ENCODE results near the gene S100PBP.

Gene S100PBP

DNA sequence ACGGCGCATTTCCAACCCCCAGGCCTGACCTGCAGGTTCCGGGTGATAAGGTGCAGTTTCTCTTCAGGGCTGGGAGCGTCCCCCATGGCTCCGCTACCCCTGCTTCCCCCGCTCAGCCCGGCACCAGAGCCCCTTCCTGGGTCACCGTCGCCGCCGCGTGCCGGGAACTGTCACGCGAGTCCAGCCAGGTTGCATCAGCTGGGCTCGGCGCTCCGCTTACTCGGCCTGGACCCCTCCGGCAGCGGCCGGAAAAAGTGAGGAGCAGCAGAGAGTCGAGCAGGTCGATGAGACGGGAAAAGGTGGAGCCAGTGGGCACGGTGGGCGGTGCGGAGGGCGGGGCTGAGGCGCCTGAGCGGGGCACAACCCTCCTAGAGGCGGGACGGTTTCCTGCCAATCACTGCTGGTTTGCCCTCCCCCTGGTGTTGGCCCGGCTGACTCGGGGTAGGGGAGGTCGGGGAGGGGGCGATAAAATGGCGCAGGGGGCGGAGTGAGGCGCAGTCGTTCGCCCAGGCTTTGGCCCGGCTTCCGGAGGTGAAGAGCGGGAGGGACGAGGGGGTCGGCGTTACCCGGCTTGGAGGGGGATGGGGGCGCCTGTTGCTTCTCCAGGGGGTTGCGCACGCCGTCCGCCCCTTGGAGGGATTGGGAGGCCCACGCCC, at the start of gene S100PBP, which contains the start of gene YARS1:
TSS of gene S100PBP (plus strand) at position 495 of the 656 bp plus-strand sequence. CDS start 8,447 bp downstream, outside the sequence.
TSS of gene YARS1 (minus strand) at position 200 of the 656 bp plus-strand sequence. CDS start at position 86, 114 bp downstream.
- DNase-seq: peak; percentile 100
- in situ Hi-C loops (cut with MboI; ENCODE audit: low pct_unique_long_range_greater_than_20kb, low sequenced_read_pairs): no loop called here

DNA sequence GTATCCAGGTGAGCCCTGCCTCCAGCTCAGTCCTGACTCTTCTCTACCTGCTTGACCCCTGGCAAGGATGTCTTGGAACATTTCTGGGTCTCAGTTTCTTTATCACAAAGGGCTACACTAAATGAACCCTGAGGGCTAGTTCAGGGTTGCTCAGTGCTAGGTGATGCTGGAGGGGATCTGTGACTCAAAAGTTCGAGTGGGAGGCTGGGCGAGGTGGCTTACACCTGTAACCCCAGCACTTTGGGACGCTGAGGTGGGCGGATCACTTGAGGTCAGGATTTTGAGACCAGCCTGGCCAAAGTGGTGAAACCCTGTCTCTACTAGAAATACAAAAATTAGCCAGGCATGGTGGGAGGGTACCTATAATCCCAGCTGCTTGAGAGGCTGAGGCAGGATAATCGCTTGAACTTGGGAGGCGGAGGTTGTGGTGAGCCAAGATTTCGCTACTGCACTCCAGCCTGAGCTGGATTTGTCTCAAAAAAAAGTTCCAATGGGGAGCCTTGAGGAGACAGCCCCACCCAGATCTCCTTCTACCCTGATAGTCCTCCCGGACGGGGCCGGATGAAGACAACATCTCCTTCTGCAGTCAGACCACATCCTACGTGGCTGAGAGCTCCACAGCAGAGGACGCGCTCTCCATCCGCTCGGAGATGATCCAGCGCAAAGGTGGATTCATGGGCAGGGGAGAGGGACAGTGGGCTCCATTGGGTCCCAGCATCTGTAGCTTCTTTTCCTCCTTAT, 49.2 kb upstream of the S100PBP start:
- no peak for DNase-seq
- in situ Hi-C loops (cut with MboI; ENCODE audit: low pct_unique_long_range_greater_than_20kb, low sequenced_read_pairs): no loop called here

DNA sequence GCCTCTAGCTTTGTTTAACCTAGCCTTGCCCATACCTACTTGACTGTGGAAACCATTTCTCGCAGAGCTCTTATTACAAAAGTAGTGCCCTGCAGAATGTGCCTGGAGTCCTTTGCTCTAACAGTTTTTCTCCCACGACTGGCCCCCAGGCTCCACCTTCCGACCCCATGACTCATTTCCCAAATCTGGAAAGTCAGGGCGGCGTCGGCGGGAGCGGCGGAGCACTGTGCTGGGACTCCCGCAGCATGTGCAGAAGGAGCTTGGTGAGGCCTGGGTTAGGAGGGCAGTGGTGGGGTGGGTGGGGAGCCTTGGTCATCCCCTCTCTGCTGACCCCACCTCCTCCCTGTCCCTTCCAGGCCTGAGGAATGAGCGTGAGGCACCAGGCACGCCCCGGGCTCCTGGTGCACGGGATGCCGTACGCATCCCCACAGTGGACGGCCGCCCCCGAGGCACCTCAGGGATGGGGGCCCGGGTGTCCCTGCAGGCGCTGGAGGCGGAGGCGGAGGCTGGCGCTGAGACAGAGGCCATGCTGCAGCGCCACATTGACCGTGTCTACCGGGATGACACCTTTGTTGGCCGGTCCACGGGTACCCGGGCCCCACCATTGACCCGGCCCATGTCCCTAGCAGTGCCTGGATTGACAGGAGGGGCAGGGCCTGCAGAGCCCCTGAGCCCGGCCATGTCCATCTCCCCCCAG, 47.8 kb upstream of the S100PBP start:
- in situ Hi-C loops (cut with MboI; ENCODE audit: low pct_unique_long_range_greater_than_20kb, low sequenced_read_pairs): no loop called here
- no peak for DNase-seq

DNA sequence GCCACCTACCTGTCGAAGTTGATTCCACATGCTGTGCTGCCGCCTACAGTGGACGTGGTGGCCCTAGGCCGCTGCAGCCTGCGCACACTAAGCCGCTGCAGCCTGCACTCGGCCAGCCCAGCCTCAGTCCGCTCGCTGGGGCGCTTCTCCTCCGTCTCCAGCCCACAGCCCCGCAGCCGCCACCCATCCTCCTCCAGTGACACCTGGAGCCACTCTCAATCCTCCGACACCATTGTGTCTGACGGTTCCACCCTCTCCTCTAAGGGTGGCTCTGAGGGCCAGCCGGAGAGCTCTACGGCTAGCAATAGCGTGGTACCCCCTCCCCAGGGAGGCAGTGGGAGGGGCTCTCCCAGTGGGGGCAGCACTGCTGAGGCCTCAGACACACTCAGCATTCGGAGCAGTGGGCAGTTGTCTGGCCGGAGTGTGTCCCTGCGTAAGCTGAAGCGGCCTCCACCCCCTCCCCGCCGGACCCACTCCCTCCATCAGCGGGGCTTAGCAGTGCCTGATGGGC, 47.2 kb upstream of the S100PBP start:
- in situ Hi-C loops (cut with MboI; ENCODE audit: low pct_unique_long_range_greater_than_20kb, low sequenced_read_pairs): no loop called here

DNA sequence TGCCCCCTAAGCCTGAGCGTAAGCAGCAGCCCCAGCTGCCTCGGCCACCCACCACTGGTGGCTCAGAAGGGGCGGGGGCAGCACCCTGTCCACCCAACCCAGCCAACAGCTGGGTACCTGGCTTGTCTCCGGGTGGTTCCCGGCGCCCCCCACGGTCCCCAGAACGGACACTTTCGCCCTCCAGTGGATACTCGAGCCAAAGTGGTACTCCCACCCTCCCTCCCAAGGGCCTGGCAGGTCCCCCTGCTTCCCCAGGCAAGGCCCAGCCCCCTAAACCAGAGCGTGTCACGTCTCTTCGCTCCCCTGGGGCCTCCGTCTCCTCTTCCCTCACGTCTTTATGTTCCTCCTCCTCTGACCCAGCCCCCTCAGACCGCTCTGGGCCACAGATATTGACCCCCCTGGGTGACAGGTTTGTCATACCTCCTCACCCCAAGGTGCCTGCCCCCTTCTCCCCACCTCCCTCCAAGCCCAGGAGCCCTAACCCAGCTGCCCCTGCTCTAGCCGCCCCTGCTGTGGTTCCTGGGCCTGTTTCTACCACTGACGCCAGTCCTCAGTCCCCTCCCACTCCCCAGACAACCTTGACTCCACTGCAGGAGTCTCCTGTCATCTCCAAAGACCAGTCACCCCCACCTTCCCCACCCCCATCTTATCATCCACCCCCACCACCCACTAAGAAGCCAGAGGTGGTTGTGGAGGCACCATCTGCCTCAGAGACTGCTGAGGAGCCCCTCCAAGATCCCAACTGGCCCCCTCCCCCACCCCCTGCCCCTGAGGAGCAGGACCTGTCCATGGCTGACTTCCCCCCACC, 46.5 kb upstream of the S100PBP start:
- in situ Hi-C loops (cut with MboI; ENCODE audit: low pct_unique_long_range_greater_than_20kb, low sequenced_read_pairs): no loop called here
- no peak for DNase-seq

More for the DNA sequence above, 47.2 kb upstream of the S100PBP start:
- DNase-seq: no peak

DNA sequence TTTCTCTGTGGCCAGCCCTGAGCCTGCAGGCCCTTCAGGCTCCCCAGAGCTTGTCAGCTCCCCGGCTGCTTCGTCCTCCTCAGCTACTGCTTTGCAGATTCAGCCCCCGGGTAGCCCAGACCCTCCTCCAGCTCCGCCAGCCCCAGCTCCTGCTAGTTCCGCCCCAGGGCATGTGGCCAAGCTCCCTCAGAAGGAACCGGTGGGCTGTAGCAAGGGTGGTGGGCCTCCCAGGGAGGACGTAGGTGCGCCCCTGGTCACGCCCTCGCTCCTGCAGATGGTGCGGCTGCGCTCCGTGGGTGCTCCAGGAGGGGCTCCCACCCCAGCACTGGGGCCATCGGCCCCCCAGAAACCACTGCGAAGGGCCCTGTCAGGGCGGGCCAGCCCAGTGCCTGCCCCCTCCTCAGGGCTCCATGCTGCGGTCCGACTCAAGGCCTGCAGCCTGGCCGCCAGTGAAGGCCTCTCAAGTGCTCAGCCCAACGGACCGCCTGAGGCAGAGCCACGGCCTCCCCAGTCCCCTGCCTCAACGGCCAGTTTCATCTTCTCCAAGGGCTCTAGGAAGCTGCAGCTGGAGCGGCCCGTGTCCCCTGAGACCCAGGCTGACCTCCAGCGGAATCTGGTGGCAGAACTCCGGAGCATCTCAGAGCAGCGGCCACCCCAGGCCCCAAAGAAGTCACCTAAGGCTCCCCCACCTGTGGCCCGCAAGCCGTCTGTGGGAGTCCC, 45.7 kb upstream of the S100PBP start:
- DNase-seq: no peak
- in situ Hi-C loops (cut with MboI; ENCODE audit: low pct_unique_long_range_greater_than_20kb, low sequenced_read_pairs): no loop called here

DNA sequence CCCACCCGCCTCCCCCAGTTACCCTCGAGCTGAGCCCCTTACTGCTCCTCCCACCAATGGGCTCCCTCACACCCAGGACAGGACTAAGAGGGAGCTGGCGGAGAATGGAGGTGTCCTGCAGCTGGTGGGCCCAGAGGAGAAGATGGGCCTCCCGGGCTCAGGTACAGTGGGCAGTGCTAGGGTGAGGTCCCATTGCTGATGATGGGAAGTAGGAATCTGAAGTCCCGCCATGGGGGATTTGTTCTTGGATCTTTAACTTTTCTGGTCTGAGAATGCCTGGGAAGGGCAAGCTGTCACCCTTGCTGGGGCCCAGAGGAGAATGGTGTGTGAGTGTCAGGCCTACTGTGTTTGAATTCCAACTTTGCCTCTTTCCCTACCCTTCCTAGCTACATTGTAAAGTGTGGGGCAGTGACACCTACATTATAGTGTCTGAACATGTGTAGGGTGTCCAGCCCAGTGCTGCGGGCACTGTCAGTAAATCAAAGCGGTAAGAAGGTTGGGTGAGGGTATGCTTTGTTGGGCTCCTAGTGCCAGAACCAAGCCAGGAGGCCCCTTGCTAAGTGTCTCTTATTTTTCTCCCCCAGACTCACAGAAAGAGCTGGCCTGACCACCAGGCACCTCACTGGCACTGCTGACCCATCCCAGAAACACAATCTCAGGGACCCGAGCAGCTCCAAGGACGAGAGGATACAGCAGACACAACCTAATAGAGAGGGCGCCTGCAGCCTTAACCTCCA, 45.0 kb upstream of the S100PBP start:
- in situ Hi-C loops (cut with MboI; ENCODE audit: low pct_unique_long_range_greater_than_20kb, low sequenced_read_pairs): no loop called here
- no peak for DNase-seq

DNA sequence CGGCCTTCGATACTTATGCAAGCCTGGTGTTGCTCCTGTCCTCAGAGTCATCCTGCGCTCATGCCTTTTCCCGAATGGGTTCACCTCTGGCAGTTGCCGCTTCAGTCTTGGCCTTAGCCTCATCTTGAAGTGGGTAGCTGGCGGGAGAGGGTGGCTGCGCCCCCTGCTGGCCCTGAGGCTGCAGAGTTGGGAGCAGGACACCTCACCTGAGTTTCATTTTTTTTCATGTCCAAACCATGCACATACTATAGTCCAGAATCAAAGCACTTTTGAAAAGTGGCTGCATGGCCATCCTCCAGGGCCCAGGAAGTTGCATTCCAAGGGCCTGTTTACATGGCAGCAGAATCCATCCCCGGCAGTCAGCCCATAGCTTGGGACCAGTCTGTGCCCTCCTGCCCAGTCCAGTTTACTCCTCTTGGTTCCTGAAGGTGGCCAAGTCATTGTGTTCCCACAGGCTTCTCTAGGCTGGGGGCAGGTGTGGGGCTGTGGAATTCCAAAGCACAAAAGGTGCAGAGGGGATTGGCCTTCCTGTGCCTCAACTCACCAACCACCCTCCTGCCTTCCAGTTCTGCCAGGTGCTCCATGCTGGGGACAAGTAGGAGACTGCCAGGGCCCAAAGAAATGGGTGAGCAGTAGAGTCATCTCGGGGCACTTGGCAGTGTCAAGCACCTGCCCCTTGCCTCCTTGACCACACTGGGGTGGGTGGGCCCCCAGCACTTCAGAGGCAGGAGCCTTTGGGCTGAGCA, 44.3 kb upstream of the S100PBP start:
- in situ Hi-C loops (cut with MboI; ENCODE audit: low pct_unique_long_range_greater_than_20kb, low sequenced_read_pairs): no loop called here
- DNase-seq: peak; percentile 84

DNA sequence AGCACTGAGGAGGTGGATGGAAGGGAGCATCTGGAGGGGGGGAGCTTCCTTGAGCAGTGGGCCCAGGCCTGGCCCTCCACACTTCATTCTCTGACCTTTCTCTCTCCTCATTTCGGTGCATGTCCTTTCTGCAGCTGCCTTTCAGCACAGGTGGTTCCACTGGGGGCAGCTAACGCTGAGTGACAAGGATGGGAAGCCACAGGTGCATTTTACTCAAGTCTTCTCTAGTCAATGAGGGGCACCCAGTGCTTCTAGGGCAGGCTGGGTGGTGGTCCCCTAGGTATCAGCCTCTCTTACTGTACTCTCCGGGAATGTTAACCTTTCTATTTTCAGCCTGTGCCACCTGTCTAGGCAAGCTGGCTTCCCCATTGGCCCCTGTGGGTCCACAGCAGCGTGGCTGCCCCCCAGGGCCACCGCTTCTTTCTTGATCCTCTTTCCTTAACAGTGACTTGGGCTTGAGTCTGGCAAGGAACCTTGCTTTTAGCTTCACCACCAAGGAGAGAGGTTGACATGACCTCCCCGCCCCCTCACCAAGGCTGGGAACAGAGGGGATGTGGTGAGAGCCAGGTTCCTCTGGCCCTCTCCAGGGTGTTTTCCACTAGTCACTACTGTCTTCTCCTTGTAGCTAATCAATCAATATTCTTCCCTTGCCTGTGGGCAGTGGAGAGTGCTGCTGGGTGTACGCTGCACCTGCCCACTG, 43.5 kb upstream of the S100PBP start:
- no peak for DNase-seq
- in situ Hi-C loops (cut with MboI; ENCODE audit: low pct_unique_long_range_greater_than_20kb, low sequenced_read_pairs): no loop called here

DNA sequence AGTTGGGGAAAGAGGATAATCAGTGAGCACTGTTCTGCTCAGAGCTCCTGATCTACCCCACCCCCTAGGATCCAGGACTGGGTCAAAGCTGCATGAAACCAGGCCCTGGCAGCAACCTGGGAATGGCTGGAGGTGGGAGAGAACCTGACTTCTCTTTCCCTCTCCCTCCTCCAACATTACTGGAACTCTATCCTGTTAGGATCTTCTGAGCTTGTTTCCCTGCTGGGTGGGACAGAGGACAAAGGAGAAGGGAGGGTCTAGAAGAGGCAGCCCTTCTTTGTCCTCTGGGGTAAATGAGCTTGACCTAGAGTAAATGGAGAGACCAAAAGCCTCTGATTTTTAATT, 43.0 kb upstream of the S100PBP start:
- in situ Hi-C loops (cut with MboI; ENCODE audit: low pct_unique_long_range_greater_than_20kb, low sequenced_read_pairs): no loop called here
- DNase-seq: no peak

DNA sequence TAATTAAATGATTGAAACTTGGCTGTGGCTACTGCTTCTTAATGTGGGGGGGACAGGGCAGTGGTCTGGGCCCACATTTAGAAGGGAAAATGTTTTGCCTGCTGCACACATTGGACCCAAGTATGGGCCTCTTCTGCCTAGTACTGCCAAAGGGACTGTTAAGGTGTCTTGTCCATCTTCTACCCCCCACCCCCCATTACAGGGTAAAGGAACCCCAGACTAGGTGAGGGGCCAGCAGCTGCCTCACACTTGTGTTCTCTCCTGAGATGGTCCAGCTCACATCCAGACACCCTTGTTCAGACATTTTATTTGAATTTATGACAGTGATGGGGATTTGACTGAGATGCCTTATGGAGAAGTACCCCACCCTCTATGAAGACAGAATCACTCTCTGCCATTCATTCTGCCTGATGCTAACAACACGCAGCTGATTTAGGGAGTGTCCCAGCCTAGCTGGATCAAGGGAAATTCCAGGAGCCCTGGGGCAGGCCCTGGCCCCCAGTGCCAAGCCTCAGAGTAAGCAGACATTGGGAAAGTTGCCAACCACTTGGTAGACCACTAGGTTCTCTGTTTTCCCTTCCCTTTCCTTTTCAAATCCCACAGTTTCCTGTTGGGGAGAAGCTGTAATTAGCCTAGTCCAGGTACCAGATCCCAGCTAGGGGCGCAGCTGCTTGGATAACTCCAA, 42.4 kb upstream of the S100PBP start:
- no peak for DNase-seq
- in situ Hi-C loops (cut with MboI; ENCODE audit: low pct_unique_long_range_greater_than_20kb, low sequenced_read_pairs): no loop called here

DNA sequence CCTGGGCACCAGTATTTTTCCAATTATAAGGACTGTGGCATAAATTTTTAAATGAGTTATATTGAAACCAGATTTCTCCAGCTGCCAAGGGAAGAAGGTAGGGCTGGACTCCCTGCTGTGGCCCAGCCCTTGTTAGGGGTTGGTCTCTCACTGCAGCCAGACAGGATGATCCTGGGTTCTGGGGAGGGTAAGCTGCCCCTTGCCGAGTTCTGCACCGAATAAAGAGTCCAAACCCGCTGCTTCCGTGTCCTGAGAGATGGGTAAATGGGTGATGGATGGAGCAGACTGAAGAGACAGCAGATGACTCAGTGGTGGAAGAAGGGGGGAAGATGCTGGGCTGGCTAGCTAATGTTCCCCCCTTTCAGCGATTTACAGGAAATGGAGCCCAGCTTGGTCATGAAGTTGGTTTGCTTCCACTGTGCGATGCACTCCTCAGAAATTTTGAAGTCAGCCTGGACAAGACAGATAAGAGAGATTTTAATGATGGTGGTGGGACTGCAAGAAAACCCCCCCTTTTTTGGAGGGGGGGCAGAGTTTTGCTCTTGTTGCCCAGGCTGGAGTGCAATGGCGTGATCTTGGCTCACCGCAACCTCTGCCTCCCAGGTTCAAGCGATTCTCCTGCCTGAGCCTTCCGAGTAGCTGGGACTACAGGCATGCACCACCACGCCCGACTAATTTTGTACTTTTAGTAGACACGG, 41.7 kb upstream of the S100PBP start:
- in situ Hi-C loops (cut with MboI; ENCODE audit: low pct_unique_long_range_greater_than_20kb, low sequenced_read_pairs): no loop called here
- no peak for DNase-seq

DNA sequence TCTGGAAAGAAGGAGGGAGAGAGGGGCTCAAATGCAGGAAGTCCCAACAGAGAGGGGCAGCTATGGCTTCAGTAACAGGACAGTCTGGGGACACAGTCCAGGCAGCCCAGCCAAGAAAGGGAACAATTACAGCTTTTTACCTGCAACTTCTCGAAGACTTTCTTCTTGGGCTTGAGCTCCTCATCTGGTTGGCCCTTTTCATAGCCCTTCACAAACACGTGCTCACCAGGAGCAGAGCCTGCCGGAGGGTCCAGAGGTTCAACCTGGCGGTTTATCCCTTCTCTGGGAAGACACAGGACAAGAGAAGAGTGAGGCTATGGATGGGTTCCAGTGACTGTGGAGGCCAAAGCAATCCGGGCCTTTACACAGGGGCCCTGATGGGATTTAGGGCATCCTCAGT, 38.2 kb upstream of the S100PBP start:
- in situ Hi-C loops (cut with MboI; ENCODE audit: low pct_unique_long_range_greater_than_20kb, low sequenced_read_pairs): no loop called here
- no peak for DNase-seq

DNA sequence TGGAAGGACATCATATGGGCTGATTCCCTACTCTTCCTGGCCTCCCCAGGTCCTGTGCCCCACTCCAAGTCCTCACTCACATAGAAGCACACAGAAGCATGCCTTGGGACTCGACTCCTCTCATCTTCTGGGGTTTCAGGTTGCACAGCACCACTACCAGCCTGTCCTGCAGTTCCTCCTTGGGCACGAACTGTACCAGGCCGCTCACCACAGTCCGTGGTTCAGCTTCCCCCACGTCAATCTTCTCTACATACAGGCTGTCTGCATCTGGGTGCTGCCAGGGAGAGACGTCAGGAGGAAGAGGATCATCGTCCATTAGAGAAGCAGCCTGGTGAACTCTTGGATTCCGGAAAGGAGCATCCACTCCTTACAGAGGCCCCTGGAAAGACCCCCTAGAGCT, 37.4 kb upstream of the S100PBP start:
- DNase-seq: no peak
- in situ Hi-C loops (cut with MboI; ENCODE audit: low pct_unique_long_range_greater_than_20kb, low sequenced_read_pairs): no loop called here

DNA sequence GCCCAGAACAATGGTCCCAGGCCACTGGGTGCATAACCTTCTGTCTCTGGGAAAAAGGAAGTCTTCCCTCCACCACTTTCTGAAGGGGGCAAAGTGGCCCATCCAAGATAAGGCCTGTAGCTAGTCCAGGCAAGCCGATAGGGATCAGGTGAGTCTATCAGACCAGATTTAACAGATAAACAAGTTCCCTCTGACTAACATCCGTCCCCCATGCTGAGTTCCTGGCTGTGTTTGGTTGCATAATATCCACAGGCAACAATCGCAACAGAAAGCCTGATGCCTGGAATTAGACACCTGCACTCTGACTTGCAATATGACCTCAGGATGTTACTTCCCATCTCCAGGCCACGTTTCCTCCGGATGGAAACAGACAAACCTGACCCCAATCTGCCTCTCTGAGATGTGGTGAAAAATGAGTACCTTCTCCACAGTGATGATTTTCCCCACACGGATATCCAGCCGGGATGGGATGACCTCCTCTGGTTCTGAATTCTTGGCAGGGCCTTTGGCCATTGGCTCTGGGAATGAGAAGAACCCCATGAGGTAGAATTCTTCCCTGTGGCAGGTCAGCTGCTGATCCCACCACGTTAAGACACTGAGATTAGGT, 36.7 kb upstream of the S100PBP start:
- no peak for DNase-seq
- in situ Hi-C loops (cut with MboI; ENCODE audit: low pct_unique_long_range_greater_than_20kb, low sequenced_read_pairs): no loop called here
